CD8-positive, alpha-beta memory T cell (primary cell): Measurements from ENCODE around the gene MTG2. TPM values are rescaled to one million over a fixed set of nuclear protein-coding genes. Genes with fewer than 3 reads are reported as not detected.

ENCODE experiments used
- CTCF ChIA-PET: fragments of 350-600 bp; sonication (Branson Sonifier 250); formaldehyde crosslinking; loops from one replicate; lab custom pipeline; 2021; ENCODE audit warnings: antibody characterized with exemption; lab: Charles Lee
- POLR2A ChIA-PET: fragments of 350-600 bp; sonication (Branson Sonifier 250); formaldehyde crosslinking; loops from one replicate; lab custom pipeline; 2021; ENCODE audit warnings: antibody characterized with exemption; lab: Charles Lee
- DNase-seq, 5 donors: peaks; one replicate each; pipeline versions ENCODE4 v3.0.0 to v3.0.0-alpha.2; 2020 to 2022; ENCODE audit warnings: mixed read lengths in 1 of 5
- H3K27ac ChIP-seq: one replicate; pipeline ENCODE4 v1.7.0; 2013; ENCODE audit warnings: low read depth, mild to moderate bottlenecking, low read length, moderate library complexity
- H3K27me3 ChIP-seq: 2 replicates; pipeline ENCODE4 v1.7.0; 2013; ENCODE audit warnings: low read length, mild to moderate bottlenecking; ENCODE audit not compliant: insufficient read depth, poor library complexity, severe bottlenecking
- H3K36me3 ChIP-seq: 2 replicates; pipeline ENCODE4 v1.7.0; 2013; ENCODE audit warnings: mild to moderate bottlenecking, low read length, moderate library complexity; ENCODE audit not compliant: insufficient read depth
- H3K4me1 ChIP-seq: 2 replicates; pipeline ENCODE4 v1.7.0; 2013; ENCODE audit warnings: mild to moderate bottlenecking, low read length, moderate library complexity; ENCODE audit not compliant: insufficient read depth
- H3K4me3 ChIP-seq: 2 replicates; pipeline ENCODE4 v1.7.0; 2013; ENCODE audit warnings: mild to moderate bottlenecking, low read length
- H3K9me3 ChIP-seq: 2 replicates; pipeline ENCODE4 v1.7.0; 2013; ENCODE audit warnings: mild to moderate bottlenecking, low read length
- H3K27ac Mint-ChIP-seq, 8 donors: one replicate each; pipeline ENCODE4 v1.8.0; 2020 to 2021; ENCODE audit warnings: mixed read lengths in 8 of 8, mild to moderate bottlenecking in 6 of 8, inconsistent platforms in 3 of 8, moderate library complexity in 3 of 8
- H3K27me3 Mint-ChIP-seq, 2 donors: one replicate each; pipeline ENCODE4 v1.8.0; 2020 to 2021; ENCODE audit warnings: mixed read lengths in 2 of 2, mild to moderate bottlenecking in 1 of 2, moderate library complexity in 1 of 2
- H3K36me3 Mint-ChIP-seq, 3 donors: one replicate each; pipeline ENCODE4 v1.8.0; 2020 to 2021; ENCODE audit warnings: mixed read lengths in 3 of 3, inconsistent platforms in 1 of 3, mild to moderate bottlenecking in 1 of 3
- H3K4me1 Mint-ChIP-seq, 3 donors: one replicate each; pipeline ENCODE4 v1.8.0; 2020 to 2021; ENCODE audit warnings: mixed read lengths in 3 of 3, inconsistent platforms in 1 of 3, mild to moderate bottlenecking in 1 of 3
- H3K4me3 Mint-ChIP-seq, 7 donors: one replicate each; pipeline ENCODE4 v1.8.0; 2020 to 2021; ENCODE audit warnings: mixed read lengths in 7 of 7, mild to moderate bottlenecking in 6 of 7, moderate library complexity in 4 of 7, inconsistent platforms in 2 of 7
- H3K9me3 Mint-ChIP-seq, 5 donors: one replicate each; pipeline ENCODE4 v1.8.0; 2020 to 2022; ENCODE audit warnings: mixed read lengths in 5 of 5, mild to moderate bottlenecking in 3 of 5, moderate library complexity in 2 of 5, inconsistent platforms in 1 of 5
- polyA plus RNA-seq: library from polyadenylated mRNA; unstranded; fragments of 300-500 nt; fragmentation: Illumina TruSeq; gene quantifications from one replicate; pipeline ENCODE4 v1.2.3, GENCODE V29; 2021
- total RNA-seq, 2 experiments: library from RNA; stranded (reverse); gene quantifications; one replicate each; pipeline ENCODE4 v1.2.3, GENCODE V29; 2021

The MTG2 gene
- total and polyA plus RNA-seq, 3 experiments from 2014 or later = 19.0 to 45.9 (median 44.6) TPM

DNA sequence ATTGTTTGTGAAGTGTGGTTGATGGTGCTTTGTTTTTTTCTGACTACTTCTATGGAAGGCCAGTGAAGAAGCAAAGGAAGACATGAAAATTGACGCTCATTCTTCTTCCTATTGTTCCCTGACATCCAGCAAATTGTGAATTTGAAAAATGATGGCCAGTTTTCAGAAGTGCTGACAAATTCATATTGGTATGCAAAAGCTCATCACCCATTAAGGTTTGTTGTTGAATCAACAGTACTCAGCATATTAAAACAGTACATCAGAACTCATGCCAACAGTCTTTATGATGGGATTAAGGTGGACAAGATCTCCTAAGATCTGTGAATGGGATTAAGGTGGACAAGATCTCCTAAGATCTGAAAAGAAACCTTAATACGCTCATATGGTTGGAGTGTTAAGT, 1.0 kb upstream of the MTG2 start:
- H3K4me3 ChIP-seq = peak overlapping the region; percentile 70
- H3K4me1 Mint-ChIP-seq = peaks cover 24 to 44% (median 34%) of the 10 kb centered on the region in 3 donors
- H3K27me3 ChIP-seq = no peaks in the 10 kb centered on the region
- no peak for DNase-seq
- H3K4me3 Mint-ChIP-seq = peak overlapping the region; percentile 90 to 97 (median 93)
- peaks cover 14% of the 10 kb centered on the region for H3K4me1 ChIP-seq
- H3K9me3 ChIP-seq = no peaks in the 10 kb centered on the region
- ChIA-PET POLR2A (interaction anchor here (1.7 to 1.9 kb wide), 2 partner anchors 60 to 116 kb away, joined by 5 to 8 read pairs; partner anchors contain the start of genes LSM14B and TAF4), CTCF (no interaction called here)
- H3K27me3 Mint-ChIP-seq = peaks cover 0 to 1% of the 10 kb centered on the region in 2 donors
- no peaks in the 10 kb centered on the region for H3K36me3 ChIP-seq
- peak overlapping the region; percentile 93 to 98 (median 94) for H3K27ac Mint-ChIP-seq
- no peaks in the 10 kb centered on the region for H3K9me3 Mint-ChIP-seq
- H3K36me3 Mint-ChIP-seq = peaks cover 0 to 15% (median 0%) of the 10 kb centered on the region in 3 donors
- H3K27ac ChIP-seq = peak overlapping the region; percentile 93

DNA sequence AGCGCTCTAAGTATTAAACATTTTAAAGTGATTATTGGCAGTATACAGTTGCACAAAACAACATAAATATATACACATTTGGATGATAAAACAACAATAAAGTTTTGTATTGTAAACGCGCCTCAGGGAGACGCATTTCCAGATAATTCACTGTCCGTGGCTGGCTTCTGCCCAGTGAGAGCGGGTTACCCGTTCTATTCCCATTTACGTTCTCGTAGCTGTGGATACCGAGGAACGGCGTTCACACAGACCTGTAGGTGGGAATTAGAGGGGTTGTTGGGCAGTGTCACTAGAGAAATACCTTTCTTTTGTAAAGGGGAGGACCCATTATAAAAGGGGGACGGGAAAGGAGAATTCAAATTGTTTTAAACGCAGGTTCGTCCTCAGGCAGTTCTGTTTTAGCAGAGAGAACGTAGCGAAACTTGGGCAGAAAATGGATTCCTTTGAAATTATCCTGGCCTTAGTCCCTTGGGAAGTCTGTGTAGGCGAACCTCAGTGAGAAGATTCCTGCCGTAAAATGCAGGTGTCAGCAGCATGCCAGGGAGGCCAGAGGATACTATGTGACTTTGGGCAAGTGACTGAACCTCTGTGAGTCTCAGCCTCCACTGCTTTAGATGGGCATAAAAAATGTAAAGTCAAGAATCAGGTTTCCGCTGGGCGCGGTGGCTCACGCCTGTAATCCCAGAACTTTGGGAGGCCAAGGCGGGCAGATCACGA, 756 bp downstream of the MTG2 start:
- Histone ChIP-seq H3K4me3 (peak overlapping the region; percentile 70), H3K4me1 (peaks cover 14% of the 10 kb centered on the region), H3K27me3 (no peaks in the 10 kb centered on the region), H3K36me3 (no peaks in the 10 kb centered on the region), H3K9me3 (no peaks in the 10 kb centered on the region), H3K27ac (peak overlapping the region; percentile 93)
- H3K27me3 Mint-ChIP-seq = peaks cover 0 to 1% of the 10 kb centered on the region in 2 donors
- peaks cover 0 to 15% (median 0%) of the 10 kb centered on the region in 3 donors for H3K36me3 Mint-ChIP-seq
- ChIA-PET CTCF (no interaction called here), POLR2A (no interaction called here)
- no peaks in the 10 kb centered on the region for H3K9me3 Mint-ChIP-seq
- no peak for DNase-seq
- peaks cover 31 to 54% (median 45%) of the 10 kb centered on the region in 3 donors for H3K4me1 Mint-ChIP-seq
- H3K4me3 Mint-ChIP-seq = peak overlapping the region; percentile 90 to 97 (median 93)
- peak overlapping the region; percentile 95 to 97 (median 96) for H3K27ac Mint-ChIP-seq

DNA sequence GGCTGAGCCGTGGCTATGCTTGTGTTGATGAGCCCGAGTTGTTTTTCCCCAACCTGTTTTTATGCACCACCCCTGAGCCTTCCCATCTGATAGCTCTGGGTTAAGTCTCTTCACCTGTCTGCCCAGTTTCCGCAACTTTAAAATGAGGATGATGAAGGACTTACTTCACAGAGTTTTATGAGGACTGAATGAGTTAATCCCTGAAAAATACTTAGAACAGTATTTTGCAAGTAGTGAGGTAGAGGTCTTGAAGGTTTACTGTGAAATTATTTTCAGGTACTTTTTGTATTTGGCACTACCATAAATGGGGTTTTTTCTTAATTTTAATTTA, 3.2 kb downstream of the MTG2 start:
- no peaks in the 10 kb centered on the region for H3K36me3 ChIP-seq
- H3K36me3 Mint-ChIP-seq = peaks cover 0 to 26% (median 5%) of the 10 kb centered on the region in 3 donors
- H3K4me1 Mint-ChIP-seq = peaks cover 35 to 54% (median 53%) of the 10 kb centered on the region in 3 donors
- H3K4me3 ChIP-seq = no peak overlapping the region
- CTCF ChIA-PET = no interaction called here
- no peak for DNase-seq
- no peaks in the 10 kb centered on the region for H3K27me3 ChIP-seq
- H3K27ac Mint-ChIP-seq = peak overlapping the region in 3 of 8 donors; percentile 33 to 69 (median 68)
- POLR2A ChIA-PET = no interaction called here
- H3K4me1 ChIP-seq = peaks cover 14% of the 10 kb centered on the region
- peaks cover 0 to 1% of the 10 kb centered on the region in 2 donors for H3K27me3 Mint-ChIP-seq
- H3K4me3 Mint-ChIP-seq = peak overlapping the region in 1 of 7 donors; percentile 27
- no peaks in the 10 kb centered on the region for H3K9me3 Mint-ChIP-seq
- no peak overlapping the region for H3K27ac ChIP-seq
- H3K9me3 ChIP-seq = no peaks in the 10 kb centered on the region

DNA sequence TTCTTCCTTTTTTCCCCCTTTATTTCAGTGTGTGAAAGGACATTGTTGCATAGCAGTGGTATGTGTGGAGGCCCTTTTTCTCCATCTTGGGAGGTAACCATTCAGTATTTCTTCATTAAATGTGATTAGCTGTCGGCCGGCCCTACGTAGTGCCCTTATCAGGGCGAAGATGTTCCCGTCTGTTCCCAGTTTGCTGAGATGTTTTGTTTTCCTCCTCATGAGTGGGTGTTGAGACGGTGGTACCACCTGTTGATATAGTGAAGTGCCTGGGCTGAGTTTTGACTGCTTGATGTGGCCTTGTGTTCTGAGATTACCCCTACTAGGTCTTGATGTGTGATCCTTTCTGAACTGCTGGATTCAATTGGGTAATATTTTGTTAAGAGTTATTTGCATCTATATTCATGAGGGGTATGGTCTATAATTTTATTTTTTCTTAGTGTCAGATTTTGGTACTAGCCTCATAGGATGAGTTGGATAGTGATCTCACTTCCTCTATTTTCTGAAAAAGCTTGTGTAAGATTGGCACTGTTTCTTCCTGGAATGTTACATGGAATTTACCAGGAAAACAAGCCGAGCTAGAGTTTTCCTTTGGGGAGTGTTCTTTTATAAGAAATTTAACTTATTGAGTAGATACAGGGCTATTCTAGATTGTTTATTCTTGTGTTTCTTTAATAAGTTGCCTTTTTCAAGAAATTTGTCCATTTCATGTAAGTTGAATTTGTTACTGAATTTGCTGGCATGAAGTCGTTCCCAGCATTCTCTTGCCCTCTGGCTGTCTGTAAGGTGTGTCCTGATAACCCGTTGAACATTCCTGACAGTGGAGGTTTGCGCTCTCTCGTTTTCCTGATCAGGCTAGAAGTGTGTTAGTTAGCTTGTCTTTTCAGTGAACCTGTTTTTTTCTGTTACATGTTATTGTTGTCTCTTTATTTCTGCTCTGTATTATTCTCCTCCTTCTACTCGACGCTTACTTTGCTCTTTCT, 4.3 kb downstream of the MTG2 start:
- Histone ChIP-seq H3K27ac (no peak overlapping the region), H3K36me3 (no peaks in the 10 kb centered on the region), H3K4me1 (peaks cover 14% of the 10 kb centered on the region), H3K27me3 (no peaks in the 10 kb centered on the region), H3K4me3 (no peak overlapping the region), H3K9me3 (no peaks in the 10 kb centered on the region)
- CTCF ChIA-PET = no interaction called here
- Mint-ChIP-seq H3K4me3 (peak overlapping the region in 2 of 7 donors; percentile 42 to 70), H3K27me3 (peaks cover 0 to 1% of the 10 kb centered on the region in 2 donors), H3K27ac (peak overlapping the region in 6 of 8 donors; percentile 18 to 74 (median 62)), H3K9me3 (no peaks in the 10 kb centered on the region), H3K4me1 (peaks cover 29 to 46% (median 46%) of the 10 kb centered on the region in 3 donors), H3K36me3 (peaks cover 0 to 29% (median 5%) of the 10 kb centered on the region in 3 donors)
- POLR2A ChIA-PET = no interaction called here
- no peak for DNase-seq

DNA sequence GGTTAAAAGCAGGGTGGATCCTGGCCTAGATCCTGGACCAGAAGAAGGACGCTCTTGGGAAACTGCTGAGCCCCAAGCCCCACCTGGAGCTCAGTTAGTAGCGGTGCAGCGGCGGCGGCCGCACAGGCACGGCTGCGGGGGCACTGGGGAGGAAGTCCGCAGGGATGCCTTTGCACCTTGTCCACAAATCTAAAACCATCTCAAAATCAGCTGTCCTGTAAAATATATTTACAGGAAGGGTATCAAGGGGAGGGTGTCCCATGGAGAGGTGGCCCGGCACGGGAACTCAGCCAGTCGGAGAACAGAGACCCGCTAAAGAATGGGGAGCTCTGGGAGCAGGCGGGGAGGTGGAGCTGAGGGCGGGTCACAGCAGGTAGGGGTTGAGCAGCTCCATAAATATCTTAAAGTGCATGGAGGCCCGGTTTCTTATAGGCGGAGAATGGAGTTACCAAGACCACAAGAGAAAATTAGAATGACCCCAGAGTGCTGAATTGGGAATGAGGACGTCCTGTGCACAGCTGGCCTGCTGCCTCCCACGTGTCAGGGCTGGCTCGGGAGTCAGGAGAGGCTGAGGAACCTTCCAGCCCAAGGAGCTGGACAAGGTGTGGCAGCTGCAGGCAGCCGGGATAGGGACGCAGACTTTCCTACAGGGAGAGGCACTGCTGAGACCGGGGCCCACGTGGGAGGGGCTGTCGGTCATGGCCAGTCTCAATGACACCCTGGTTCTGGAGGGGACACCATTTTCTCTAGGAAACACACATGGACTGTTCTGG, 8.0 kb downstream of the MTG2 start:
- Mint-ChIP-seq H3K4me1 (peaks cover 16 to 26% (median 16%) of the 10 kb centered on the region in 3 donors), H3K27ac (peak overlapping the region in 1 of 8 donors; percentile 43), H3K9me3 (no peaks in the 10 kb centered on the region), H3K36me3 (peaks cover 0 to 44% (median 8%) of the 10 kb centered on the region in 3 donors), H3K4me3 (no peak overlapping the region), H3K27me3 (peaks cover 0 to 2% of the 10 kb centered on the region in 2 donors)
- Histone ChIP-seq H3K27me3 (no peaks in the 10 kb centered on the region), H3K4me1 (no peaks in the 10 kb centered on the region), H3K27ac (no peak overlapping the region), H3K9me3 (no peaks in the 10 kb centered on the region), H3K36me3 (no peaks in the 10 kb centered on the region), H3K4me3 (no peak overlapping the region)
- ChIA-PET CTCF (interaction anchor here (0.7 to 1.1 kb wide), 2 partner anchors 24 to 179 kb away, joined by 3 read pairs; no protein-coding TSS in a partner anchor), POLR2A (no interaction called here)
- peak in 1 of 5 donors; percentile 25 for DNase-seq

DNA sequence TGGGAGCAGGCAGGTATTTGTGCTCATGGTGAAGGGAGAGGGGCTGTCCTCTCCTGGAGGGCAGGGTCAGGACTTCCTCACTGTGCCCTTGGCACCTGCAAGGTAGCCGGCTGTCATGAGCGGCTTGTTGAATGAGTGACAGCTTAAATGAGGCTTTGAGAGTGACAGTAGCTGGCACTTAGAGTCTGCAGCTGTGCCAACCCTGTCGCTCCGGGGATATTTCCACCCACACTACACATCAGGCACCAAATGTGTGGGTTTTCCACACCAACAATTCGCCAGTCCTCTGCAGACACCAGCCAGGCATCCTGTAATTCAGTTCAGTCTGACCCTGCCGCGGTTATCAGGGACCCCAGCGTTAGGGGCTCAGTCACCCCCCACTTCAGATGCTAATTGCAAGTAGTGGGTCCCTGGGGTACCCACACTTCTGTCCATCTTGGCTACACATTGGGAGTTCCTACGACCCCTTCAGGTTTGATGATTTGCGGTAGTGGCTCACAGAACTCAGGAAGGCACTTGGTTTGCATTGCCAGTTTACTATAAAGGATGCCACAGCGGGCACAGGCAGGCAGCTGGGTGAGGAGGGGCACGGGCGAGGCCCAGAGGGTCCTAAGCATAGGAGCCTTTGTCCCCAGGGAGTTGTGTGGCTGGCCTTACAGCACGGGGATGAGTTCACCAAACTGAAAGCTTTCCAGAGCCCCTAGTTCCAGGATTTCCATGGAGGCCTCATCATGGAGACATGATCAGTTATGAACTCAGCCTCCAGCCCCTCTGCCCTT, 9.1 kb downstream of the MTG2 start:
- Mint-ChIP-seq H3K27me3 (peaks cover 0 to 2% of the 10 kb centered on the region in 2 donors), H3K36me3 (peaks cover 0 to 46% (median 8%) of the 10 kb centered on the region in 3 donors), H3K4me3 (no peak overlapping the region), H3K4me1 (peaks cover 8 to 18% (median 11%) of the 10 kb centered on the region in 3 donors), H3K27ac (no peak overlapping the region), H3K9me3 (no peaks in the 10 kb centered on the region)
- no peak overlapping the region for H3K27ac ChIP-seq
- no peaks in the 10 kb centered on the region for H3K36me3 ChIP-seq
- H3K4me1 ChIP-seq = no peaks in the 10 kb centered on the region
- H3K9me3 ChIP-seq = no peaks in the 10 kb centered on the region
- H3K27me3 ChIP-seq = no peaks in the 10 kb centered on the region
- H3K4me3 ChIP-seq = no peak overlapping the region
- ChIA-PET POLR2A (no interaction called here), CTCF (interaction anchor here (1.1 kb wide), 1 partner anchor 181 kb away, joined by 3 read pairs; no protein-coding TSS in a partner anchor)
- DNase-seq = no peak

DNA sequence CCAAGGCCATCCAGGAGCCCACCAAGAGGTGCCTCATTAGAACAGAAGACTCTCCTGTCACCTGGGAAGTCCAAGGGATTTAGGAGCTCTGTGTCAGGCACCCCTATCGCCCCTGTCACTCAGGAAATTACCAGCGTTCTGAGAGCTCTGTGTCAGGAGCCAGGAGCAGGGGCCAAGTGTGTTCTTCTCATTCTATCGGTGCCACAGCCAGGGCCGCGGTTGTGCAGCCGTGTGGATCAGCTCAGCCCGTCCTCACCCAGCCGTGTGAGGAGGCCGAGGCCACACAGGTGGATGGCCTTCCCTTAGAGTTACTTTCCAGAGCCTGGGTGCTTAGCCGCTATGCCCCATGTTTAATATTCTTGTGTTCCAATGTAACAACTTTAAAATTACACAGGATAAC, 9.8 kb downstream of the MTG2 start:
- Mint-ChIP-seq H3K4me1 (peaks cover 2 to 11% (median 6%) of the 10 kb centered on the region in 3 donors), H3K36me3 (peaks cover 0 to 51% (median 8%) of the 10 kb centered on the region in 3 donors), H3K9me3 (no peaks in the 10 kb centered on the region), H3K27me3 (peaks cover 0 to 2% of the 10 kb centered on the region in 2 donors), H3K4me3 (no peak overlapping the region), H3K27ac (no peak overlapping the region)
- Histone ChIP-seq H3K27ac (no peak overlapping the region), H3K9me3 (no peaks in the 10 kb centered on the region), H3K36me3 (peaks cover under 1% of the 10 kb centered on the region), H3K4me3 (no peak overlapping the region), H3K4me1 (no peaks in the 10 kb centered on the region), H3K27me3 (no peaks in the 10 kb centered on the region)
- ChIA-PET POLR2A (no interaction called here), CTCF (no interaction called here)
- no peak for DNase-seq
